CD4-positive, alpha-beta T cell (primary cell): ENCODE measurements around the gene HES5. TPM values are rescaled to one million over a fixed set of nuclear protein-coding genes. Genes with fewer than 3 reads are reported as not detected.
"Not testable (repeated sequence)": the region's sequence is repeated elsewhere in the genome, so short reads cannot be mapped to it uniquely, and the experiment has no call there.

ENCODE experiments used
- ATAC-seq: fragments of 200-7000 bp; cut with Tn5 transposase; one replicate; pipeline ENCODE4 v1.10.0; 2022; ENCODE audit warnings: mild to moderate bottlenecking; ENCODE audit not compliant: poor library complexity
- CTCF ChIA-PET: fragments of 350-600 bp; sonication (Branson Sonifier 250); formaldehyde crosslinking; loops from one replicate; lab custom pipeline; 2021; ENCODE audit warnings: antibody characterized with exemption, inconsistent platforms; lab: Charles Lee
- POLR2A ChIA-PET: fragments of 350-600 bp; sonication (Branson Sonifier 250); formaldehyde crosslinking; loops from one replicate; lab custom pipeline; 2021; ENCODE audit warnings: antibody characterized with exemption, inconsistent platforms; lab: Charles Lee
- DNase-seq, 14 experiments: peaks; one replicate each; pipeline ENCODE4 v3.0.0-alpha.2; 2013 to 2020; ENCODE audit warnings: mixed read lengths in 2 of 14
- H3K27ac ChIP-seq, 2 donors: one replicate each; pipeline versions ENCODE4 v1.5.1 to v1.7.0; 2013; ENCODE audit warnings: low read length in 2 of 2, low read depth in 1 of 2, mild to moderate bottlenecking in 1 of 2
- H3K27me3 ChIP-seq, 2 experiments: 1 replicate in 1 of 2; 2 replicates in 1 of 2; pipeline versions ENCODE4 v1.6.1 to v1.7.0; 2013; ENCODE audit warnings: low read length in 2 of 2, control low read depth in 1 of 2, mild to moderate bottlenecking in 1 of 2, moderate library complexity in 1 of 2; ENCODE audit not compliant: insufficient read depth in 2 of 2, control insufficient read depth in 1 of 2
- H3K36me3 ChIP-seq: one replicate; pipeline ENCODE4 v1.6.1; 2013; ENCODE audit warnings: low read length, control low read depth; ENCODE audit not compliant: insufficient read depth
- H3K4me1 ChIP-seq: one replicate; pipeline ENCODE4 v1.6.1; 2013; ENCODE audit warnings: low read length, control low read depth; ENCODE audit not compliant: insufficient read depth
- H3K4me3 ChIP-seq: one replicate; pipeline ENCODE4 v1.5.1; 2013; ENCODE audit warnings: mild to moderate bottlenecking, low read length, moderate library complexity
- H3K9me3 ChIP-seq, 2 experiments: 1 replicate in 1 of 2; 2 replicates in 1 of 2; pipeline versions ENCODE4 v1.6.1 to v1.7.0; 2013; ENCODE audit warnings: low read length in 2 of 2, mild to moderate bottlenecking in 2 of 2, control low read depth in 1 of 2, moderate library complexity in 1 of 2; ENCODE audit not compliant: control insufficient read depth in 1 of 2, insufficient read depth in 1 of 2
- H3K27ac Mint-ChIP-seq: one replicate; pipeline ENCODE4 v1.8.0; 2020; ENCODE audit warnings: mixed read lengths
- H3K27me3 Mint-ChIP-seq: one replicate; pipeline ENCODE4 v1.8.0; 2021; ENCODE audit warnings: mixed read lengths
- H3K36me3 Mint-ChIP-seq: one replicate; pipeline ENCODE4 v1.8.0; 2021; ENCODE audit warnings: low read depth, mixed read lengths
- H3K4me1 Mint-ChIP-seq: one replicate; pipeline ENCODE4 v1.8.0; 2021; ENCODE audit warnings: low read depth, mixed read lengths
- H3K4me3 Mint-ChIP-seq: one replicate; pipeline ENCODE4 v1.8.0; 2020; ENCODE audit warnings: mild to moderate bottlenecking, mixed read lengths
- H3K9me3 Mint-ChIP-seq: one replicate; pipeline ENCODE4 v1.8.0; 2020; ENCODE audit warnings: mixed read lengths
- intact Hi-C, 2 experiments: fragments of 100-400 bp; cut with DNase I in 1 of 2; cut with micrococcal nuclease in 1 of 2; formaldehyde crosslinking; loops; one replicate each; pipeline versions ENCODE4 v1.15.1 to v1.9.0; 2023 to 2025; cut with DNase I, micrococcal nuclease
- total RNA-seq, 174 experiments: library from RNA in 2 of 174; stranded (reverse) in 2 of 174; gene quantifications; one replicate each; pipeline ENCODE4 v1.2.3 and lab custom pipeline; 2021 to 2026
- TF ChIP-seq, protein P1 (sequence below): fragments of 200-600 bp; IDR thresholded peaks from one replicate; pipeline ENCODE4 v1.8.0; 2022; ENCODE audit warnings: antibody characterized with exemption, mild to moderate bottlenecking

HES5 gene
- total RNA-seq, 2 experiments from 2014 or later = not detected

DNA sequence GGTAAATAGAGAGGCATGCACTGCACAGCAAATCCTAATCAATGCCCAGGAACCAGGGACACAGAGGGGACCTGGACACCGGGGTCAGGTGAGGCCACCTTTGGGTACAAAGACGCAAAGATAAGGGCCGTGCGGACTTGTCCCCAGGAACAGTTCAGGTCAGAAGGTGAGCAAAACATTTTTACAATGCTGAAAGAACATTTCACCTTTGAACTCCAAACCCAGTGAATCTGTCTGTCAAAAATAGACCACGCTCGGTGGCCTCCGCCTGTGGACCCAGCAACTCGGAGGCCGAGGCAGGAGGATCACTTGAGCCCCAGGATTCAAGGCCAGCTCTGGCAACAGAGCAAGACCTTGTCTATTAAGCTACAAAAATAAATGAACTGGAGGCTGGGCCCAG, 41.3 kb upstream of the HES5 start:
- ChIA-PET POLR2A (interaction anchor here (1.4 to 1.5 kb wide), 3 partner anchors 10 to 15 kb away, joined by 3 to 7 read pairs (median 5); partner anchors contain the start of gene TNFRSF14), CTCF (interaction anchor here (1.7 to 2.2 kb wide), 2 partner anchors 10 to 15 kb away, joined by 4 read pairs; partner anchors contain the start of gene TNFRSF14)
- peaks cover 0 to 6% of the 10 kb centered on the region in 2 experiments for H3K9me3 ChIP-seq
- DNase-seq = no peak
- H3K36me3 ChIP-seq = no peaks in the 10 kb centered on the region
- no peak overlapping the region for H3K4me3 ChIP-seq
- H3K36me3 Mint-ChIP-seq = no peaks in the 10 kb centered on the region
- ATAC-seq = no peak
- no peaks in the 10 kb centered on the region for H3K27me3 ChIP-seq
- no peak overlapping the region for H3K27ac Mint-ChIP-seq
- H3K4me1 ChIP-seq = peaks cover 8% of the 10 kb centered on the region
- TF ChIP-seq, protein P1, sequence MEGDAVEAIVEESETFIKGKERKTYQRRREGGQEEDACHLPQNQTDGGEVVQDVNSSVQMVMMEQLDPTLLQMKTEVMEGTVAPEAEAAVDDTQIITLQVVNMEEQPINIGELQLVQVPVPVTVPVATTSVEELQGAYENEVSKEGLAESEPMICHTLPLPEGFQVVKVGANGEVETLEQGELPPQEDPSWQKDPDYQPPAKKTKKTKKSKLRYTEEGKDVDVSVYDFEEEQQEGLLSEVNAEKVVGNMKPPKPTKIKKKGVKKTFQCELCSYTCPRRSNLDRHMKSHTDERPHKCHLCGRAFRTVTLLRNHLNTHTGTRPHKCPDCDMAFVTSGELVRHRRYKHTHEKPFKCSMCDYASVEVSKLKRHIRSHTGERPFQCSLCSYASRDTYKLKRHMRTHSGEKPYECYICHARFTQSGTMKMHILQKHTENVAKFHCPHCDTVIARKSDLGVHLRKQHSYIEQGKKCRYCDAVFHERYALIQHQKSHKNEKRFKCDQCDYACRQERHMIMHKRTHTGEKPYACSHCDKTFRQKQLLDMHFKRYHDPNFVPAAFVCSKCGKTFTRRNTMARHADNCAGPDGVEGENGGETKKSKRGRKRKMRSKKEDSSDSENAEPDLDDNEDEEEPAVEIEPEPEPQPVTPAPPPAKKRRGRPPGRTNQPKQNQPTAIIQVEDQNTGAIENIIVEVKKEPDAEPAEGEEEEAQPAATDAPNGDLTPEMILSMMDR = no peak
- H3K4me3 Mint-ChIP-seq = no peak overlapping the region
- no peak overlapping the region for H3K27ac ChIP-seq
- H3K9me3 Mint-ChIP-seq = no peaks in the 10 kb centered on the region
- no peaks in the 10 kb centered on the region for H3K27me3 Mint-ChIP-seq
- intact Hi-C loops = no loop called here
- H3K4me1 Mint-ChIP-seq = peaks cover 9% of the 10 kb centered on the region

GRCh38 chr1:2570332-2570731, 40.3 kb upstream of the HES5 start:
- H3K36me3 ChIP-seq = no peaks in the 10 kb centered on the region
- no peaks in the 10 kb centered on the region for H3K27me3 Mint-ChIP-seq
- TF ChIP-seq, protein P1 = no peak
- no peaks in the 10 kb centered on the region for H3K9me3 Mint-ChIP-seq
- DNase-seq (peak in 1 of 14 experiments; percentile 27), ATAC-seq (no peak)
- no peaks in the 10 kb centered on the region for H3K36me3 Mint-ChIP-seq
- H3K4me3 Mint-ChIP-seq = no peak overlapping the region
- H3K4me3 ChIP-seq = no peak overlapping the region
- ChIA-PET CTCF (no interaction called here), POLR2A (interaction anchor here (1.3 kb wide), 1 partner anchor 15 kb away, joined by 6 read pairs; the partner anchor contains the start of gene PRXL2B)
- intact Hi-C loops = no loop called here
- H3K4me1 Mint-ChIP-seq = peaks cover 9% of the 10 kb centered on the region
- H3K9me3 ChIP-seq = peaks cover 0 to 6% of the 10 kb centered on the region in 2 experiments
- H3K27ac Mint-ChIP-seq = no peak overlapping the region
- no peaks in the 10 kb centered on the region for H3K4me1 ChIP-seq
- H3K27me3 ChIP-seq = no peaks in the 10 kb centered on the region
- H3K27ac ChIP-seq = no peak overlapping the region

DNA sequence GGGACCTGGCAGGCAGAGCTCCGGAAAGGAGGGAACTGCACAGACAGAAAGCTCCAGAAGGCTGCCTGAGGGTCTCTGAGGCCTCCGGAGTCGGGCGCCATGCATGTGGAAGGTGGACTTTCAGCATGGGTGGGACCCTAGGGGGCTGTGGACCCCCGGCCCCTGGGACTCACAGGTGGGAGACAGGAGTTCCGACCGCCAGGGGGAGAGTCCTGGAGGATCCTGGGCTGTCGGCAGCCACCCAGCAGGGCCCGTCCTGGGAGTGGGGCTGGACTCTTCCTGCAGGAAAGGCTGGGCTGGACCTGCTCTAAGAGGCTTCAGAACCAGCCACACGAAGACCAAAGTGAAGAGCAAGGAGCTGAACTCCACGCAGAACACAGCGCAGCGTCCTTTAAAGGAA, 39.6 kb upstream of the HES5 start:
- POLR2A ChIA-PET = interaction anchor here (1.0 to 1.3 kb wide), 2 partner anchors 14 to 16 kb away, joined by 3 to 6 read pairs; partner anchors contain the start of genes PRXL2B and TNFRSF14
- H3K4me3 ChIP-seq, intact Hi-C loops, H3K4me1 Mint-ChIP-seq, H3K9me3 Mint-ChIP-seq, H3K27ac ChIP-seq, DNase-seq, H3K27ac Mint-ChIP-seq, H3K4me3 Mint-ChIP-seq, ATAC-seq, H3K36me3 ChIP-seq, H3K27me3 ChIP-seq, H3K36me3 Mint-ChIP-seq, H3K27me3 Mint-ChIP-seq, H3K4me1 ChIP-seq, CTCF ChIA-PET, H3K9me3 ChIP-seq: not testable (repeated sequence)

- Mint-ChIP-seq H3K4me1 (peaks cover 7% of the 10 kb centered on the region), H3K36me3 (no peaks in the 10 kb centered on the region), H3K4me3 (no peak overlapping the region), H3K9me3 (no peaks in the 10 kb centered on the region), H3K27ac (no peak overlapping the region), H3K27me3 (no peaks in the 10 kb centered on the region)
- H3K4me3 ChIP-seq = no peak overlapping the region
- intact Hi-C loops = no loop called here
- no peaks in the 10 kb centered on the region for H3K27me3 ChIP-seq
- ATAC-seq (no peak), DNase-seq (no peak)
- ChIA-PET POLR2A (interaction anchor here (1.0 to 1.3 kb wide), 2 partner anchors 13 to 17 kb away, joined by 3 to 6 read pairs; partner anchors contain the start of genes PRXL2B and TNFRSF14), CTCF (no interaction called here)
- TF ChIP-seq, protein P1 = no peak
- H3K36me3 ChIP-seq = no peaks in the 10 kb centered on the region
- H3K4me1 ChIP-seq = no peaks in the 10 kb centered on the region
- H3K9me3 ChIP-seq = peaks cover 0 to 6% of the 10 kb centered on the region in 2 experiments
- H3K27ac ChIP-seq = no peak overlapping the region
Measured at GRCh38 chr1:2569060-2569459, 39.0 kb upstream of the HES5 start.

DNA sequence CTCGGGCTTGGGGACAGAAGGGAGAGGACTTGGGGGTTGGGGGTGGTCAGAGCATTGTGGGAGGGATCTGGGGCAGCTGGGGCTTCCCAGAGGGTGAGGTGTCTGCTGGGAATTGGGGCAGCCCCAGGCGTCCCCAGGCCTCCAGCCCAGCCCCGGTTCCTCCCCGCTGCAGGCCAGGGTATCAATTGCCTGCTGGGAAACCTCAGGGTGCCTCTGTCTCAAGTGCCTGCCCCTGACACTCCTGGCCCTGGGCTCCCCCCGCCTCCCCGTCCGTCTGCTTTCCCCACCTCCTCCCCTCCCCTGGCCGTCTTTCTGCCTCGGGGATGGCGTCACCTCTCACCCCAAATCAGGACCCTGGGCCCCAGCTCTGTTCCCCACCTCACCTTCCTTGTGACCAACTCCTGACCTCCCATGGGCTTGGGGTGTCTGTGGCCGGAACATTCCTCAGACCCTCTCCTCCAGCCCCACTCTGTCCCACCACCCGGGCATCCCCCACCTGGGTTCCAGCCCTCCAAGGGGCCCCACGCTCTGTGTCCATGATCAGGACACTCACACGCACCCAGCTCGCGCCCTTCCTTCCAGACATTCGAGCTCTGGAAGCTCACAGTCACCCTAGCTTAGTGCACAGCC, 38.2 kb upstream of the HES5 start:
- CTCF ChIA-PET, H3K4me1 Mint-ChIP-seq, H3K9me3 Mint-ChIP-seq, H3K27ac ChIP-seq, H3K27me3 ChIP-seq, DNase-seq, intact Hi-C loops, H3K36me3 Mint-ChIP-seq, H3K4me3 Mint-ChIP-seq, H3K36me3 ChIP-seq, H3K4me3 ChIP-seq, POLR2A ChIA-PET, H3K9me3 ChIP-seq, ATAC-seq, H3K27me3 Mint-ChIP-seq, H3K4me1 ChIP-seq, H3K27ac Mint-ChIP-seq: not testable (repeated sequence)
